MM.1S (cell line): ENCODE results near the gene GRAMD1B.

ENCODE experiments used
- DNase-seq: peaks from one replicate; pipeline ENCODE4 v3.0.0-alpha.2; 2015
- H2AFZ ChIP-seq: fragments of 300-600 bp; sonication (generic); 2 replicates; pipeline ENCODE4 v1.6.0; 2016; ENCODE audit warnings: antibody characterized with exemption, low read length
- H3F3A ChIP-seq: fragments of 300-600 bp; sonication (generic); 2 replicates; pipeline ENCODE4 v1.6.1; 2016; ENCODE audit warnings: mild to moderate bottlenecking, antibody characterized with exemption, low read length, moderate library complexity, mixed read lengths; ENCODE audit not compliant: insufficient read depth
- H3K27ac ChIP-seq: fragments of 300-600 bp; sonication (generic); 2 replicates; pipeline ENCODE4 v1.5.1; 2016; ENCODE audit warnings: mild to moderate bottlenecking, low read length
- H3K27me3 ChIP-seq: fragments of 300-600 bp; sonication (generic); replicated peaks from 2 replicates; pipeline ENCODE4 v1.6.0; 2016; ENCODE audit warnings: low read length; ENCODE audit not compliant: insufficient read depth
- H3K36me3 ChIP-seq: fragments of 300-600 bp; sonication (generic); replicated peaks from 2 replicates; pipeline ENCODE4 v1.6.1; 2016; ENCODE audit warnings: mild to moderate bottlenecking, low read length, mixed read lengths; ENCODE audit not compliant: insufficient read depth
- H3K4me1 ChIP-seq: fragments of 300-600 bp; sonication (generic); 2 replicates; pipeline ENCODE4 v1.6.1; 2016; ENCODE audit warnings: low read length, mixed read lengths
- H3K4me2 ChIP-seq: fragments of 300-600 bp; sonication (generic); 2 replicates; pipeline ENCODE4 v1.6.0; 2016; ENCODE audit warnings: low read depth, low read length
- H3K4me3 ChIP-seq: fragments of 300-600 bp; sonication (generic); 2 replicates; pipeline ENCODE4 v1.5.1; 2016; ENCODE audit warnings: low read length, mixed read lengths
- H3K79me2 ChIP-seq: fragments of 300-600 bp; sonication (generic); 2 replicates; pipeline ENCODE4 v1.6.1; 2016; ENCODE audit warnings: mixed run types, low read length, mixed read lengths
- H3K9ac ChIP-seq: fragments of 300-600 bp; sonication (generic); 2 replicates; pipeline ENCODE4 v1.6.1; 2016; ENCODE audit warnings: low read length, mixed read lengths
- H3K9me2 ChIP-seq: fragments of 300-600 bp; sonication (generic); replicated peaks from 2 replicates; pipeline ENCODE4 v1.6.1; 2016; ENCODE audit warnings: mild to moderate bottlenecking, low read length, mixed read lengths; ENCODE audit not compliant: insufficient read depth
- H3K9me3 ChIP-seq: fragments of 300-600 bp; sonication (generic); replicated peaks from 2 replicates; pipeline ENCODE4 v1.6.1; 2016; ENCODE audit warnings: mild to moderate bottlenecking, low read length, mixed read lengths; ENCODE audit not compliant: insufficient read depth
- H4K20me1 ChIP-seq: fragments of 300-600 bp; sonication (generic); 2 replicates; pipeline ENCODE4 v1.6.1; 2016; ENCODE audit warnings: mild to moderate bottlenecking, low read length, moderate library complexity, mixed read lengths; ENCODE audit not compliant: insufficient read depth
- CTCF ChIP-seq: fragments of 300-600 bp; sonication (generic); IDR thresholded peaks from 2 replicates; pipeline ENCODE4 v1.5.1; 2016; ENCODE audit warnings: antibody characterized with exemption, low read length, mixed read lengths
- EZH2 ChIP-seq: fragments of 300-600 bp; sonication (generic); optimal IDR thresholded peaks from 2 replicates; pipeline ENCODE3; 2017; ENCODE audit warnings: low read depth, mild to moderate bottlenecking, antibody characterized with exemption, low read length, mixed read lengths
- EZH2phosphoT487 ChIP-seq: fragments of 300-600 bp; sonication (generic); IDR thresholded peaks from 2 replicates; pipeline ENCODE4 v1.6.1; 2018; ENCODE audit warnings: antibody characterized with exemption, low read length

GRAMD1B gene

GRCh38 chr11:123382555-123383074 lies 47.5 kb upstream of the GRAMD1B start:
- TF ChIP-seq EZH2 (no peak), EZH2phosphoT487 (no peak), CTCF (no peak)
- no peak for DNase-seq
- H3K9ac ChIP-seq, result no peak overlapping the region
- H2AFZ ChIP-seq, result no peak overlapping the region
- no peaks in the 10 kb centered on the region for H3F3A ChIP-seq
- H4K20me1 ChIP-seq, result no peaks in the 10 kb centered on the region
- H3K4me1 ChIP-seq, result peaks cover 14% of the 10 kb centered on the region
- H3K36me3 ChIP-seq, result no peaks in the 10 kb centered on the region
- no peaks in the 10 kb centered on the region for H3K79me2 ChIP-seq
- no peaks in the 10 kb centered on the region for H3K9me2 ChIP-seq
- H3K4me3 ChIP-seq, result no peak overlapping the region
- H3K9me3 ChIP-seq, result no peaks in the 10 kb centered on the region
- no peak overlapping the region for H3K4me2 ChIP-seq
- no peak overlapping the region for H3K27ac ChIP-seq
- no peaks in the 10 kb centered on the region for H3K27me3 ChIP-seq

- Histone ChIP-seq H3K27ac (no peak overlapping the region), H3K9me2 (no peaks in the 10 kb centered on the region), H3K4me3 (no peak overlapping the region), H3K9me3 (no peaks in the 10 kb centered on the region), H3K4me2 (no peak overlapping the region), H4K20me1 (no peaks in the 10 kb centered on the region), H3K9ac (no peak overlapping the region), H3K79me2 (no peaks in the 10 kb centered on the region), H3K36me3 (no peaks in the 10 kb centered on the region), H3K4me1 (peaks cover 14% of the 10 kb centered on the region), H3F3A (no peaks in the 10 kb centered on the region), H3K27me3 (no peaks in the 10 kb centered on the region), H2AFZ (no peak overlapping the region)
- TF ChIP-seq EZH2 (no peak), EZH2phosphoT487 (no peak), CTCF (no peak)
- DNase-seq, result no peak
Observed at GRCh38 chr11:123384116-123384515, 46.0 kb upstream of the GRAMD1B start.

- H3K4me1 ChIP-seq, result peaks cover 5% of the 10 kb centered on the region
- no peak for TF ChIP-seq EZH2
- no peak for TF ChIP-seq EZH2phosphoT487
- no peak for TF ChIP-seq CTCF
- H3K9me2 ChIP-seq, result no peaks in the 10 kb centered on the region
- H3K9ac ChIP-seq, result no peak overlapping the region
- no peaks in the 10 kb centered on the region for H4K20me1 ChIP-seq
- H2AFZ ChIP-seq, result no peak overlapping the region
- H3F3A ChIP-seq, result no peaks in the 10 kb centered on the region
- H3K4me3 ChIP-seq, result no peak overlapping the region
- no peak for DNase-seq
- H3K79me2 ChIP-seq, result no peaks in the 10 kb centered on the region
- H3K27me3 ChIP-seq, result no peaks in the 10 kb centered on the region
- H3K36me3 ChIP-seq, result no peaks in the 10 kb centered on the region
- H3K27ac ChIP-seq, result no peak overlapping the region
- H3K4me2 ChIP-seq, result no peak overlapping the region
- no peaks in the 10 kb centered on the region for H3K9me3 ChIP-seq
Observed at GRCh38 chr11:123386796-123387510, 43.1 kb upstream of the GRAMD1B start.
